ENCODE data around the gene TGM3. TPM values are rescaled to one million over a fixed set of nuclear protein-coding genes. Genes with fewer than 3 reads are reported as not detected.

The TGM3 gene
- polyA plus RNA-seq, 1 donor from 2014 or later = 0.24 TPM

DNA sequence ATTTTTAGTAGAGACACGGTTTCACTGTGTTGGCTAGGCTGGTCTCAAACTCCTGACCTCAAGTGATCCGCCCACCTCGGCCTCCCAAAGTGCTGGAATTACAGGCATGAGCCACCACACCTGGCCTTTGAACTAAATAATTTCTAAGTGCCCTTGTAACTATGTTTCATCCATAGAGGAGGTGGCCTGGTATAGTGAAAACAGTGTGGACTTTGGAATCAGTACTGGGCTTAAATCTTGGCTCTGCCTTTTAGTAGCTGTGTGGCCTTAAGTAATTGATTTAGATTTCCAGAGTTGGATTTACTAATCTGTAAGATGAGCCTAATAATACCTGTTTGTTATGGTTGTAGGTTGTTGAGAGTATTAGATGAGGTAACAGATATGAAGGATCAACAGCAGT lies 14.2 kb upstream of the TGM3 start:
- Histone ChIP-seq H3K79me2 (replicated peaks; ENCODE audit: insufficient read depth, low read length) (no peaks in the 10 kb centered on the region), H3K27me3 (ENCODE audit: insufficient read depth, low read depth, low read length) (no peaks in the 10 kb centered on the region), H2AFZ (ENCODE audit: low read depth, low read length) (no peak overlapping the region), H3K4me3 (ENCODE audit: low read length) (no peak overlapping the region), H4K20me1 (ENCODE audit: insufficient read depth) (no peaks in the 10 kb centered on the region), H3K9ac (ENCODE audit: low read length) (no peak overlapping the region), H3K27ac (ENCODE audit: low read length) (no peak overlapping the region), H3K4me2 (ENCODE audit: low read length) (no peak overlapping the region), H3K9me2 (ENCODE audit: insufficient read depth, low read length) (no peaks in the 10 kb centered on the region), H3F3A (ENCODE audit: insufficient read depth, low read length, poor library complexity, severe bottlenecking) (no peaks in the 10 kb centered on the region), H3K36me3 (ENCODE audit: insufficient read depth, low read length) (no peaks in the 10 kb centered on the region), H3K9me3 (ENCODE audit: low read length) (no peaks in the 10 kb centered on the region)
- TF ChIP-seq MXI1 (conservative IDR thresholded peaks at IDR 0.05; ENCODE audit: poor library complexity, severe bottlenecking) = no peak
- TF ChIP-seq, protein P1, sequence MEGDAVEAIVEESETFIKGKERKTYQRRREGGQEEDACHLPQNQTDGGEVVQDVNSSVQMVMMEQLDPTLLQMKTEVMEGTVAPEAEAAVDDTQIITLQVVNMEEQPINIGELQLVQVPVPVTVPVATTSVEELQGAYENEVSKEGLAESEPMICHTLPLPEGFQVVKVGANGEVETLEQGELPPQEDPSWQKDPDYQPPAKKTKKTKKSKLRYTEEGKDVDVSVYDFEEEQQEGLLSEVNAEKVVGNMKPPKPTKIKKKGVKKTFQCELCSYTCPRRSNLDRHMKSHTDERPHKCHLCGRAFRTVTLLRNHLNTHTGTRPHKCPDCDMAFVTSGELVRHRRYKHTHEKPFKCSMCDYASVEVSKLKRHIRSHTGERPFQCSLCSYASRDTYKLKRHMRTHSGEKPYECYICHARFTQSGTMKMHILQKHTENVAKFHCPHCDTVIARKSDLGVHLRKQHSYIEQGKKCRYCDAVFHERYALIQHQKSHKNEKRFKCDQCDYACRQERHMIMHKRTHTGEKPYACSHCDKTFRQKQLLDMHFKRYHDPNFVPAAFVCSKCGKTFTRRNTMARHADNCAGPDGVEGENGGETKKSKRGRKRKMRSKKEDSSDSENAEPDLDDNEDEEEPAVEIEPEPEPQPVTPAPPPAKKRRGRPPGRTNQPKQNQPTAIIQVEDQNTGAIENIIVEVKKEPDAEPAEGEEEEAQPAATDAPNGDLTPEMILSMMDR (IDR thresholded peaks at IDR 0.05; ENCODE audit: poor library complexity, severe bottlenecking) = no peak
- TF ChIP-seq, protein P2, sequence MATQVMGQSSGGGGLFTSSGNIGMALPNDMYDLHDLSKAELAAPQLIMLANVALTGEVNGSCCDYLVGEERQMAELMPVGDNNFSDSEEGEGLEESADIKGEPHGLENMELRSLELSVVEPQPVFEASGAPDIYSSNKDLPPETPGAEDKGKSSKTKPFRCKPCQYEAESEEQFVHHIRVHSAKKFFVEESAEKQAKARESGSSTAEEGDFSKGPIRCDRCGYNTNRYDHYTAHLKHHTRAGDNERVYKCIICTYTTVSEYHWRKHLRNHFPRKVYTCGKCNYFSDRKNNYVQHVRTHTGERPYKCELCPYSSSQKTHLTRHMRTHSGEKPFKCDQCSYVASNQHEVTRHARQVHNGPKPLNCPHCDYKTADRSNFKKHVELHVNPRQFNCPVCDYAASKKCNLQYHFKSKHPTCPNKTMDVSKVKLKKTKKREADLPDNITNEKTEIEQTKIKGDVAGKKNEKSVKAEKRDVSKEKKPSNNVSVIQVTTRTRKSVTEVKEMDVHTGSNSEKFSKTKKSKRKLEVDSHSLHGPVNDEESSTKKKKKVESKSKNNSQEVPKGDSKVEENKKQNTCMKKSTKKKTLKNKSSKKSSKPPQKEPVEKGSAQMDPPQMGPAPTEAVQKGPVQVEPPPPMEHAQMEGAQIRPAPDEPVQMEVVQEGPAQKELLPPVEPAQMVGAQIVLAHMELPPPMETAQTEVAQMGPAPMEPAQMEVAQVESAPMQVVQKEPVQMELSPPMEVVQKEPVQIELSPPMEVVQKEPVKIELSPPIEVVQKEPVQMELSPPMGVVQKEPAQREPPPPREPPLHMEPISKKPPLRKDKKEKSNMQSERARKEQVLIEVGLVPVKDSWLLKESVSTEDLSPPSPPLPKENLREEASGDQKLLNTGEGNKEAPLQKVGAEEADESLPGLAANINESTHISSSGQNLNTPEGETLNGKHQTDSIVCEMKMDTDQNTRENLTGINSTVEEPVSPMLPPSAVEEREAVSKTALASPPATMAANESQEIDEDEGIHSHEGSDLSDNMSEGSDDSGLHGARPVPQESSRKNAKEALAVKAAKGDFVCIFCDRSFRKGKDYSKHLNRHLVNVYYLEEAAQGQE (IDR thresholded peaks at IDR 0.05; ENCODE audit: borderline replicate concordance) = no peak
- no peak for TF ChIP-seq EZH2 (IDR thresholded peaks at IDR 0.05; ENCODE audit: borderline replicate concordance, insufficient read depth, low read length, poor library complexity, severe bottlenecking)
- TF ChIP-seq TAF1 (IDR thresholded peaks at IDR 0.05; ENCODE audit: low read depth) = no peak
- no peak for TF ChIP-seq SMC3 (conservative IDR thresholded peaks at IDR 0.05; ENCODE audit: poor library complexity)
- no peak for TF ChIP-seq EP300 (conservative IDR thresholded peaks at IDR 0.05; ENCODE audit: poor library complexity, severe bottlenecking)

DNA sequence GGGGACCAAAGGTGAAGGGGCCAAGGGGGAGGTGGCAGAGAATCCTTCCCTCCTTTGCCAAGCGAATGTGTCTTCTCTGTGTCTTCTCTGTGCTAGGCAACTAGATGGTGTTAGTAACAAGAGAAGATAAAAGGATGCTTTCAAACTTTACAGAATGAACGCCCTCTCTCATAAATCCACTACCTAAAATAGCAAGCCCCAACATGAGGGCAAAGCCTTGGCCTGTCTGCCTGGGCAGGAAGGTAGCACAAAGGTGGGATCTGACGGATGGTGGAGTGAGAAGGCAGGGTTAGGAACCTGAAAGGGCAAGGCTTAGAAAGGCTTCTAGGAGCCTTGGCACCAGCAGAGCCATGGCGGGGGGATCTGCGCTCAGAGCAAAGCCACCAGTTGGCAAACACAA lies 13.6 kb upstream of the TGM3 start:
- Histone ChIP-seq H4K20me1 (ENCODE audit: insufficient read depth) (no peaks in the 10 kb centered on the region), H3K9me3 (ENCODE audit: low read length) (no peaks in the 10 kb centered on the region), H3K79me2 (replicated peaks; ENCODE audit: insufficient read depth, low read length) (no peaks in the 10 kb centered on the region), H2AFZ (ENCODE audit: low read depth, low read length) (no peak overlapping the region), H3K9ac (ENCODE audit: low read length) (no peak overlapping the region), H3F3A (ENCODE audit: insufficient read depth, low read length, poor library complexity, severe bottlenecking) (no peaks in the 10 kb centered on the region), H3K4me3 (ENCODE audit: low read length) (no peak overlapping the region), H3K27ac (ENCODE audit: low read length) (no peak overlapping the region), H3K9me2 (ENCODE audit: insufficient read depth, low read length) (no peaks in the 10 kb centered on the region), H3K36me3 (ENCODE audit: insufficient read depth, low read length) (no peaks in the 10 kb centered on the region), H3K27me3 (ENCODE audit: insufficient read depth, low read depth, low read length) (no peaks in the 10 kb centered on the region), H3K4me2 (ENCODE audit: low read length) (no peak overlapping the region)
- TF ChIP-seq SMC3 (conservative IDR thresholded peaks at IDR 0.05; ENCODE audit: poor library complexity) (no peak), POLR2AphosphoS5 (IDR thresholded peaks at IDR 0.05) (no peak), TAF1 (IDR thresholded peaks at IDR 0.05; ENCODE audit: low read depth) (no peak), EP300 (conservative IDR thresholded peaks at IDR 0.05; ENCODE audit: poor library complexity, severe bottlenecking) (no peak), RAD21 (conservative IDR thresholded peaks at IDR 0.05) (no peak), MXI1 (conservative IDR thresholded peaks at IDR 0.05; ENCODE audit: poor library complexity, severe bottlenecking) (no peak), EZH2 (IDR thresholded peaks at IDR 0.05; ENCODE audit: borderline replicate concordance, insufficient read depth, low read length, poor library complexity, severe bottlenecking) (no peak)
- TF ChIP-seq, protein P1 (IDR thresholded peaks at IDR 0.05; ENCODE audit: poor library complexity, severe bottlenecking) = no peak
- TF ChIP-seq, protein P2 (IDR thresholded peaks at IDR 0.05; ENCODE audit: borderline replicate concordance) = no peak

Data from neural cell (in vitro differentiated cells).